Neural cell (in vitro differentiated cells): Measurements from ENCODE around the gene OSR1. TPM values are rescaled to one million over a fixed set of nuclear protein-coding genes. Genes with fewer than 3 reads are reported as not detected.

Experiments used
- H2AFZ ChIP-seq: fragments of 200-600, 300-800 bp; sonication (generic), shearing (Covaris generic); 2 replicates; pipeline ENCODE4 v1.6.0; 2014; ENCODE audit warnings: low read depth, mild to moderate bottlenecking, antibody characterized with exemption, low read length, moderate library complexity
- H3F3A ChIP-seq: fragments of 200-600 bp; shearing (Covaris generic); 2 replicates; pipeline ENCODE4 v1.6.1; 2016; ENCODE audit warnings: mild to moderate bottlenecking, moderate library complexity, mixed read lengths, antibody characterized with exemption, low read length; ENCODE audit not compliant: insufficient read depth, poor library complexity, severe bottlenecking
- H3K27ac ChIP-seq: fragments of 200-600, 300-800 bp; sonication (generic), shearing (Covaris generic); 2 replicates; pipeline ENCODE4 v1.5.1; 2014; ENCODE audit warnings: mild to moderate bottlenecking, low read length, moderate library complexity
- H3K27me3 ChIP-seq: fragments of 300-800, 200-600 bp; sonication (generic), shearing (Covaris generic); 2 replicates; pipeline ENCODE4 v1.6.0; 2014; ENCODE audit warnings: mild to moderate bottlenecking, low read depth, low read length, moderate library complexity; ENCODE audit not compliant: insufficient read depth
- H3K36me3 ChIP-seq: fragments of 300-800, 200-600 bp; sonication (generic), shearing (Covaris generic); 2 replicates; pipeline ENCODE4 v1.5.1; 2014; ENCODE audit warnings: mild to moderate bottlenecking, antibody characterized with exemption, low read length, moderate library complexity; ENCODE audit not compliant: insufficient read depth
- H3K4me2 ChIP-seq: fragments of 300-800, 200-600 bp; sonication (generic), shearing (Covaris generic); 2 replicates; pipeline ENCODE4 v1.6.0; 2014; ENCODE audit warnings: mild to moderate bottlenecking, low read length
- H3K4me3 ChIP-seq: fragments of 300-800, 200-600 bp; sonication (generic), shearing (Covaris generic); 2 replicates; pipeline ENCODE4 v1.5.1; 2014; ENCODE audit warnings: mild to moderate bottlenecking, low read length, moderate library complexity
- H3K79me2 ChIP-seq: fragments of 200-600 bp; shearing (Covaris generic); replicated peaks from 2 replicates; pipeline ENCODE4 v1.6.0; 2014; ENCODE audit warnings: mild to moderate bottlenecking, low read length, moderate library complexity; ENCODE audit not compliant: insufficient read depth
- H3K9ac ChIP-seq: fragments of 300-800, 200-600 bp; sonication (generic), shearing (Covaris generic); 2 replicates; pipeline ENCODE4 v1.6.1; 2016; ENCODE audit warnings: mild to moderate bottlenecking, low read length, mixed read lengths
- H3K9me2 ChIP-seq: fragments of 200-600 bp; shearing (Covaris generic); 2 replicates; pipeline ENCODE4 v1.6.1; 2016; ENCODE audit warnings: mild to moderate bottlenecking, low read length, mixed read lengths; ENCODE audit not compliant: insufficient read depth
- H3K9me3 ChIP-seq: fragments of 200-600, 300-800 bp; sonication (generic), shearing (Covaris generic); 2 replicates; pipeline ENCODE4 v1.6.1; 2016; ENCODE audit warnings: mild to moderate bottlenecking, mixed run types, low read length, moderate library complexity, mixed read lengths
- H4K20me1 ChIP-seq: fragments of 200-600 bp; shearing (Covaris generic); 2 replicates; pipeline ENCODE4 v1.6.1; 2016; ENCODE audit warnings: mild to moderate bottlenecking, mixed run types; ENCODE audit not compliant: insufficient read depth
- CTCF ChIP-seq: fragments of 450-650 bp; IDR thresholded peaks from 2 replicates; pipeline ENCODE4 v1.5.1; 2014; ENCODE audit warnings: antibody characterized with exemption, mild to moderate bottlenecking, moderate library complexity; ENCODE audit not compliant: poor library complexity, severe bottlenecking
- EP300 ChIP-seq: fragments of 450-650 bp; conservative IDR thresholded peaks from 2 replicates; pipeline ENCODE4 v1.6.1; 2014; ENCODE audit warnings: antibody characterized with exemption, mild to moderate bottlenecking, moderate library complexity; ENCODE audit not compliant: poor library complexity, severe bottlenecking
- EZH2 ChIP-seq: fragments of 200-600, 300-800 bp; shearing (Covaris generic), sonication (generic); IDR thresholded peaks from 2 replicates; pipeline ENCODE4 v1.6.1; 2014; ENCODE audit warnings: antibody characterized with exemption, low read length, borderline replicate concordance, mild to moderate bottlenecking; ENCODE audit not compliant: insufficient read depth, poor library complexity, severe bottlenecking
- MXI1 ChIP-seq: fragments of 450-650 bp; conservative IDR thresholded peaks from 2 replicates; pipeline ENCODE4 v1.6.1; 2014; ENCODE audit warnings: antibody characterized with exemption, mild to moderate bottlenecking; ENCODE audit not compliant: poor library complexity, severe bottlenecking
- POLR2AphosphoS5 ChIP-seq: IDR thresholded peaks from 2 replicates; pipeline ENCODE4 v1.6.1; 2012
- RAD21 ChIP-seq: fragments of 450-650 bp; conservative IDR thresholded peaks from 2 replicates; pipeline ENCODE4 v1.6.1; 2014; ENCODE audit warnings: antibody characterized with exemption, mild to moderate bottlenecking, moderate library complexity
- SMC3 ChIP-seq: fragments of 450-650 bp; conservative IDR thresholded peaks from 2 replicates; pipeline ENCODE4 v1.6.1; 2014; ENCODE audit warnings: antibody characterized with exemption, mild to moderate bottlenecking, moderate library complexity; ENCODE audit not compliant: poor library complexity
- TAF1 ChIP-seq: IDR thresholded peaks from 2 replicates; pipeline ENCODE4 v1.6.1; 2012; ENCODE audit warnings: low read depth
- polyA plus RNA-seq: library from polyadenylated mRNA; depleted of rRNA; stranded (reverse); fragments of >200 nt; gene quantifications from 2 replicates; pipeline ENCODE4 v1.2.3, GENCODE V29; 2014
- TF ChIP-seq, protein P1 (sequence below): IDR thresholded peaks from 2 replicates; pipeline ENCODE4 v1.6.1; 2012; ENCODE audit warnings: borderline replicate concordance

The OSR1 gene
- polyA plus RNA-seq, 1 donor from 2014 or later: not detected

GRCh38 chr2:19371996-19372582, 13.7 kb upstream of the OSR1 start:
- Histone ChIP-seq H3K27ac (peak overlapping the region; percentile 15), H3K4me3 (peak overlapping the region; percentile 9), H3K4me2 (no peak overlapping the region), H3K79me2 (no peaks in the 10 kb centered on the region), H4K20me1 (no peaks in the 10 kb centered on the region), H3F3A (no peaks in the 10 kb centered on the region), H3K36me3 (no peaks in the 10 kb centered on the region), H3K9me2 (no peaks in the 10 kb centered on the region), H3K9ac (no peak overlapping the region), H2AFZ (no peak overlapping the region), H3K9me3 (no peaks in the 10 kb centered on the region), H3K27me3 (peaks cover 26% of the 10 kb centered on the region)
- no peak for TF ChIP-seq RAD21
- TF ChIP-seq SMC3: peak; percentile 15
- no peak for TF ChIP-seq CTCF
- peak; percentile 25 for TF ChIP-seq MXI1
- no peak for TF ChIP-seq EZH2
- no peak for TF ChIP-seq TAF1
- TF ChIP-seq POLR2AphosphoS5: peak; percentile 94
- TF ChIP-seq, protein P1, sequence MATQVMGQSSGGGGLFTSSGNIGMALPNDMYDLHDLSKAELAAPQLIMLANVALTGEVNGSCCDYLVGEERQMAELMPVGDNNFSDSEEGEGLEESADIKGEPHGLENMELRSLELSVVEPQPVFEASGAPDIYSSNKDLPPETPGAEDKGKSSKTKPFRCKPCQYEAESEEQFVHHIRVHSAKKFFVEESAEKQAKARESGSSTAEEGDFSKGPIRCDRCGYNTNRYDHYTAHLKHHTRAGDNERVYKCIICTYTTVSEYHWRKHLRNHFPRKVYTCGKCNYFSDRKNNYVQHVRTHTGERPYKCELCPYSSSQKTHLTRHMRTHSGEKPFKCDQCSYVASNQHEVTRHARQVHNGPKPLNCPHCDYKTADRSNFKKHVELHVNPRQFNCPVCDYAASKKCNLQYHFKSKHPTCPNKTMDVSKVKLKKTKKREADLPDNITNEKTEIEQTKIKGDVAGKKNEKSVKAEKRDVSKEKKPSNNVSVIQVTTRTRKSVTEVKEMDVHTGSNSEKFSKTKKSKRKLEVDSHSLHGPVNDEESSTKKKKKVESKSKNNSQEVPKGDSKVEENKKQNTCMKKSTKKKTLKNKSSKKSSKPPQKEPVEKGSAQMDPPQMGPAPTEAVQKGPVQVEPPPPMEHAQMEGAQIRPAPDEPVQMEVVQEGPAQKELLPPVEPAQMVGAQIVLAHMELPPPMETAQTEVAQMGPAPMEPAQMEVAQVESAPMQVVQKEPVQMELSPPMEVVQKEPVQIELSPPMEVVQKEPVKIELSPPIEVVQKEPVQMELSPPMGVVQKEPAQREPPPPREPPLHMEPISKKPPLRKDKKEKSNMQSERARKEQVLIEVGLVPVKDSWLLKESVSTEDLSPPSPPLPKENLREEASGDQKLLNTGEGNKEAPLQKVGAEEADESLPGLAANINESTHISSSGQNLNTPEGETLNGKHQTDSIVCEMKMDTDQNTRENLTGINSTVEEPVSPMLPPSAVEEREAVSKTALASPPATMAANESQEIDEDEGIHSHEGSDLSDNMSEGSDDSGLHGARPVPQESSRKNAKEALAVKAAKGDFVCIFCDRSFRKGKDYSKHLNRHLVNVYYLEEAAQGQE: peak; percentile 67
- TF ChIP-seq EP300: peak; percentile 98

DNA sequence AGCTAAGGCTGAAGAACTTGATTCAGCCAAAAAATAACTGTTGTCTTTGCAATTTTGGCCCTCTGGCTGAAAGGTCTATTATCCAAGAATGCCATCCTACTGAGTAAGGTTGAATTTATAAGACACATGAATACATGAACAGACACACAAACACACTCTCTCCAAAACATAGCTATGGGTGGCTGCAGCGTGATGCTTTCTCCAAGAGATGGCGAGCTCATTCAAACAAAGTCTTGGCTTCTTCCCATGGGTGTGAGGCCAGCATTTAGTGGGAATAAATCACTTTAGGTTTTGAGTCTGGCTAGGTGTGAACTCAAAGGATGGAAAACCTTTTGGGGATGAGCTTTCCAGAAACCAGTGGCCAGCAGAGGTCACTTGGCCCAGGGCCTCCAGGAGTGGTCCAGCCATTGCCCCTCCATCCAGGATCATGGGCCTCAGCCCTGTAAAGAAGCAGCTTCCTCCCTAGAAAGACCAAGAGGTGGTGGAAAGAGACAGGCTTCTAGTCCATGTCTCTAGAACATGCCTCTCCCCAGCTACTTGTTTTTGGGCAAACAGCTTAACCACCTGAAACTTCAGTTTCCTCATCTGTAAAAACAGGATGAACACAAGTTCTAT, 11.0 kb upstream of the OSR1 start:
- Histone ChIP-seq H4K20me1 (no peaks in the 10 kb centered on the region), H3F3A (no peaks in the 10 kb centered on the region), H3K4me2 (no peak overlapping the region), H3K9ac (no peak overlapping the region), H3K9me2 (no peaks in the 10 kb centered on the region), H3K27me3 (peaks cover 52% of the 10 kb centered on the region), H3K36me3 (no peaks in the 10 kb centered on the region), H3K27ac (no peak overlapping the region), H3K79me2 (no peaks in the 10 kb centered on the region), H3K9me3 (no peaks in the 10 kb centered on the region), H2AFZ (no peak overlapping the region), H3K4me3 (no peak overlapping the region)
- TF ChIP-seq EP300: no peak
- TF ChIP-seq RAD21: peak; percentile 30
- TF ChIP-seq CTCF: peak; percentile 34
- TF ChIP-seq TAF1: no peak
- no peak for TF ChIP-seq EZH2
- no peak for TF ChIP-seq POLR2AphosphoS5
